GM10847 (cell line): Measurements from ENCODE around the gene HPCAL1.

ENCODE experiments used
- POLR2A ChIP-seq: IDR thresholded peaks from 2 replicates; pipeline ENCODE4 v1.6.1; 2011; ENCODE audit not compliant: insufficient read length; ENCODE audit errors: extremely low read depth

HPCAL1 gene

DNA sequence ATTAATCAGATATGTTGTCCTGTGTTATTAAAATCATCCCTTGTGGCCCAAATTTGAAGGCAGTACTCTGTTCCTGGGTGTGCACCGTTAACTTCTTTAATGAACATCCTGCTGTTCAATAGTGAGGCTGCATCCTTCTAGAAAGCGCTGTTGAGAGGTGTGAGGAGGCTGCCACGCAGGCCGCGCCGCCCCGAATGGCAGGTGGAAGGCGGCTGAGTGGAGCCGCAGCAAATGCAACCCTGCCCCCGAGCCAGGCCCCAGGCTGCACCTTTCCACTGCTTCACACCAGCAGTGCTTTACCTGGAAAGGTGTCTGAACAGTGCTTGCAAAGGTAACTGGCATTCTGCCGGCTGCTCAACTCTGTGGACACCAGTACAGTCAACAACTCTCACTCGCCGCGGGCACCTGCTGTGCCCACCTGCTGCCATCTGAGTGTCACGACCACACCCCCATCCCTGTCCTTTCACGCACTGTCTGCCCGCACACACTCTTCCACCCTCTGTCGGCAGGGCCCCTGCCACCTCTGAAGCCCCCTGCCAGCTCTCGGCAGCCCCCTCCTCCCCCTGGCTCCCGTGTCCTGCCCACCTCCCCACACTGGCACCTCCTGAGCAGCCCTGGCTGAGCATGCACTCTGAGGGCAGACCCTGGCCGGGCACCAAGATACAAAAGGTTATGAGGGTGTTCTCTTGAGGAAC is 74.5 kb downstream of the HPCAL1 start:
- TF ChIP-seq POLR2A = no peak

DNA sequence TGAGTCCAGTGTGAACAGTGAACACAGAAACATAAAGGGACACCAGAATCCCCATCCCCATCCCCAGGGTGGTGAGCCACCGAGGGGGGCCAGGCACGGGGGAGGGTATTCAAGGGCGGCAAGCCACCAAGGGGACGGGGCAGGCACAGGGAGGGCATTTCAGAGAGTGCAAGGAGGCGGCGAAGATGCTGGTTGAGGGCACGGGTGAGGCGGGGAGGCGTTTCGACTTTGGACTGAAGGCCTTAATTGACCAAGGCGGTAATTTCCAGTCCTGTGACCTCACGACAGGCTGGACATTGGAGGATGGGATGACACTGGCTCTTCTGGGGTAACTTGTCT is 75.0 kb downstream of the HPCAL1 start:
- TF ChIP-seq POLR2A = no peak

DNA sequence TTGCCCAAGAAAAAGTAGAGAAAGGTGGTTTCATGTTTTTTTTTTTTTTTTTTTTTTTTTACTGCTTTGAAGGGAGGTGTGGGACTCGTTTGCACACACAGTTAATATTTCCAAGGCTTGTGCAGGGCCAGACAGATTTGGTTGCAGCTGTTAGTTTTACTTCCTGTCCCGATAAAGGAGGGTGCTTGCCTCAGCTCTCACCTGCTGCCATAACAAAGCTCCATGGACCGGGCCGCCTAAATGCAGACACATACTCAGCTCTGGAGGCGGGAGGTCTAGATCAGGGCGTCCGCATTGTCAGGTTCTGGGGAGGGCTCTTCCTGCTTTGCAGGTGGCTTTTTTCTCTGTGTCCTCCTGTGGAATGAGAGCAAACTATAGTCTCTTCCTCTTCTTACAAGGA is 75.5 kb downstream of the HPCAL1 start:
- no peak for TF ChIP-seq POLR2A

DNA sequence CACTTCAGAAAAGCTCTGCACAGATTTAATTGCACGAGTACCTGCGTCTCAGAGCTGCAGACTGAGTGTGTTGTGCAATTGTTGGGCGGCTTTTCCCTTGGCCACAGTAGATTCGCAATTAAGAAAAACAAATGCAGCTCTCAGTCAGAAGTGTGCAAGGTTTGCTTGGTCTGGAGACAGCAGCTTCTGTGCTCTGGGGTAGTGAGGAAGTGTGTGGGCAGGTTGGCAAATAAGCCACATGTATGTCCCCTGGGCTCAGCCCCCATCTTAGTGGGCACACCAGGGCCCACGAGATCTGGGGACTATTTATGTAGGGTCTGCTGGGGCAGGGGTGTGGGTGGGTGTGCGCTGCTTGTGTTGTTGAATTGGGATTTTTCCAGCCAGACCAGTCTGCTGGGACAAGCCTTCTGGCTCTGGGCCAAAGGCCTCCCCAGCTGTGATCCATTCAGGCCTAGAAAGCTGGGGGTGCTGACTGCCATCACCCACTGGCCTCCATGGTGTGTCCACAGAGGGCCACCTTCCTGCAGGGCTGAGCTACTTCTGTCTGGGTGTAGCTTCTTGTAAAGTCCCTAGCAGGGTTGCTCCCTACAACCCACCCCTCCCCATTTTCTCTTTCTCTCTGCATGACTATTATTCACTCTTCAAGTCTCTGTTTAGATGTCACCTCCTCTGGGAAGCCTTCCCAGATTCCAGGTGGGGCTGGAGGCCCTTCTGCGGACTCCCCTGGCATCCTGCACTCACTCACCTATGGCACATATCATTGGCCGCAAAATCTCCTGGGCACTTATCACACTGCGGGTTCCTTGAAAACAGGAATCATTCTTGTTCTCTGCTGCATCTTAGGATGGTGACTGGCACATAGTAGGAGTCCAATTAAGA is 77.6 kb downstream of the HPCAL1 start:
- no peak for TF ChIP-seq POLR2A

DNA sequence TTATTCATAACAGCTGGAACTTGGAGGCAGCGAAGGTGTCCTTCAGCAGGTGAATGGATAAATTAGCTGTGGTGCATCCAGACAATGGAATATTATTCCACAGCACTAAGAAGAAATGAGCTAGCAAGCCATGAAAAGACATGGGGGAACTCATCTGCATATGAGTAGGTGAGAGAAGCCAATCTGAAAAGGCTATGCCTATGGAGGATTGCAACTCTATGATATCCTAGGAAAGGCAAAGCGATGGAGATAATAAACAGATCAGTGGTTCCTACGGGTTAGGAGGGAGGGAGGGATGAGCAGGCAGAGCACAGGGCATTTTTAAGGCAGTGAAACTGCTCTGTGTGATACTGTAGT is 79.3 kb downstream of the HPCAL1 start:
- no peak for TF ChIP-seq POLR2A

DNA sequence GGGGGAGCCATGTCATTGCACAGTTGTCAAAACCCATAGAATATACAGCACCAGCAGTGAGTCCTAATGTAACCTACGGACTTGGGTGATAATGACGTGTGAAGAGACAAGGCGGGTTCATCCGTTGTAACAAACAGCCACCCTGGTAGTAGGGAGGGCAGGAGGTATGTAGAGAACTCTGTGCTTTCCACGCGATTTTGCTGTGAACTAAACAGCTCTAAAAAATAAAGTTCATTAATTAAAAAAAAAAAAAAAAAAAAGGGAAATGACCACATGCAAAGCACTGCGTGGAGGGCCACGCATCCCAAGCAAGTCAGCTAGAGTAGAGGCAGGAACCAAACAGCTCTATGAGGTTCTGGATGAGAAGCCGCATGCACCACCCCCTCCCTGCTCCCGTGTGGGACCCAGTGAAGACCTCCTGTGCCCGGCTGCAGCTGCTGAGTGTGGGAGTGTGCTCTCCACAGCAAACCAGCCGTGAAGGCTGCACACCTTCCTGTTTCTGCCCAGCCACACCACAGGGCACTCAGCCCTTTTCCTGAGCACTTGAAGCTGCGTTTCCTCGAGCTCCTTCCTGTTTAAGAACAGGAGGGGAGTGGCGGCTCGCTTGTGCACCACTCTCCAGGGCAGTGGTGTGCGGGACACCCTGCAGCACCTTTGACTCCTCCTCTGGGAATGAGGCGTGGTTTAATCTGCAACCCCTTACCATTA is 79.8 kb downstream of the HPCAL1 start:
- TF ChIP-seq POLR2A = no peak

DNA sequence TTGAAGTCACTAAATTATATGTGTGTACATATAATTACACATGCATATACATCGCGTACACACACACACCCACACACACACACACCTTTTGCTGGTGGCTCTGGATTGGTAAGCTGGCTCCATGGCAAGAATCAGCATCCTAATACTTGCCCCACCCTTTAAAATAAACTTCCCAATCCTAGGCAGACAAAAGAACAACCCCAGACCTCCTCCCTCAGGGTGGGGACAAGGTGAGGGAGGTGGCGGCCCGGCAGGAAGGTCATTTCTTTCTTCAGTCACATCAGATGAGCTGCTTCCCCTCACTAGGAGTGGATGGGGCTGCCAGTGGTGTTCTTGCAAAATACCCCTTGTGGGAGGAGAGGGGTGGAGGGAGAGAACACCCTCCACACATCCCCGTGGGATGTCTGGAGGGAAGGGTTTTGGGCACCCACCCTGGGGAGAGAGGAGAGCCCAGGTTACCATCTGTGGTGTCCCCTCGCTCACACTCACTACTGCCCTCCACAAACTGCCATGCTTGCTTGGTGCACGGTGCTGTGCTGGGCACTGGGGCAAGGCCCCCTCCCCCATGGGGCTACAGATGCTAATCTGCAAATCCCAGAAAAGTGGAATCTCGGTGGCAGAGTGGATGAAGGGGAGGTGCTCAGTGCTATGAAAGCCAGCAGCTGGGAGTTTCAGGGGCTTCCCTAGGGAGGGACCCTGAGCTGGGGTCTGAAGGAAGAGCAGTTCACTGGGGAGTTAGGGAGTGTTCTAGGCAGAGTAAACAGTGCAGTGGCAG is 81.4 kb downstream of the HPCAL1 start:
- TF ChIP-seq POLR2A = no peak

DNA sequence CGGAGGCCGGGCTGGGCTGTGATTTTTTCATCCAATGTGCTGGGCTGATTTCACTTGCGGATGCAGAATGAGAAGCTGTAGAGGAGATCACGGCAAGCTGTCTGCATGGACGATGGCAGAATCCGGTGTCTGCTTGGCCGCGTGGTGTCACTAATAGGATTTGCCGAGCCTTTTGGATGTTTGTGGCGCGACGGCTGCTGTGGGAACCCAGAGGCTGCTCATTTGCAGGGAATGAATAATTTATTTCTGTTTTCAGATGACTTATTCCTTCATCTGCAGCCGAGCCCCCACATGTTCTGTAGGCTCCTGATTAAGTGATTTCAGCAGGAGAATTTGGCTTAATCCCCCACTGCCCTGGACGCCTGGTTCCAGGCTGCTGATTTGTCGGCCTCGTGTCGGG is 82.8 kb downstream of the HPCAL1 start:
- no peak for TF ChIP-seq POLR2A

DNA sequence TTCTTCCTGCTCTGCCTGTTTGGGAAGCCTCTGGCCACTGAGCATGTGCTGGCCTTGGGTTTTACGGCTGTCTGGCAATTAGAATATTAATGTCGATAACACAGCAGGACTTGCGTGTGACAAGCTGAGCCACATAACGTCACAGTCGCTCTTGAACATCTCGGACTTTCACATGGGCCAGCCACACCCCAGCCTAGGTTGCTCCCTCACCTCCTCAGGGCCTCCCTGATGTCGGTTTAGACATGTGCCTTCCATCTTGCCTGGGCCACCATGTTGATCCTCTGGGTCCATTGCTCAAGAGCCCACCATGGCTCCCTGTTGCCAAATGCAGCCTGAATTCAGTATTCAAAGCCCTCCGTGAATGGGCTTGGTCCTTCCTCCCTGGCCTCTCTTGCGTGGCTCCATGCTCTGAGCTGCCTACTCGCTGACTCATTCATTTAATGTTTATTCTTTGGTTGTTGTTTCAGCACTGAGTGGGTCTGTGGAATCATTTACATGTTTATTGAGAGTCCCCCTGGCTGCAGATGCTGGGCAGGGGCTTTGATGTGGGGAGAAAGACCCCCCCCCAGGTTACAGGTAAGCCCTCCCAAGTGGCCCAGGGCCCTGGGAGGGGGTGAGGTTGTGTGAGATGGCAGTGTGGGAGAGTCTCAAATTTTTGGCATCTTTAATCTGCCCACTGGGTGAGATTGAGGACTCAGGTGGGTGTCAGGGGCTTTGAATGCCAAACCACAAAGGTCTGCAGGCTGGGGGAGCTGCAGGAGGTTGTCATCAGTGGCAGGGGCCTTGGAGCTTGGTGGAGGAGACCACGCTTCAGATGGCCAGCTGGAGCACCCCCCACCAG is 83.4 kb downstream of the HPCAL1 start:
- TF ChIP-seq POLR2A = no peak

DNA sequence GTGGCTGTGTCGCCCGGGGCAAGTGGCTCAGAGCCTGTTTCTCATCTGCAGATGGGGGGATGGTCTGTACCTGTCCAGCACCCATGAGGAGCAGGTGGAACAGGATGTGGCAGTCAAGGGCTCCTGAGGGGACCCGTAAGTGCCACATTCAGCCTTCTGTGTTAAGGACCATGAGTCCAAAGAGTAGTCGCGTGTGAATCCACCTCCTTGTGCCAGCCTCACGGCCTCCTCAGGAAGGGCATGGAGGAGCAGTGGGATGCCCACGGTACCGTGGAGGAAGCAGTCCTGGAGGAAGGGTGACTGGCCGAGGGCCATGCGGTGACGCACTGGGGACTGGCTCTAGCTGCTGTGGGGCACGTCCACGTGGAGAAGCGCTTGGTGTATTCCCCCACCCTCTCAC is 84.3 kb downstream of the HPCAL1 start:
- TF ChIP-seq POLR2A = no peak

DNA sequence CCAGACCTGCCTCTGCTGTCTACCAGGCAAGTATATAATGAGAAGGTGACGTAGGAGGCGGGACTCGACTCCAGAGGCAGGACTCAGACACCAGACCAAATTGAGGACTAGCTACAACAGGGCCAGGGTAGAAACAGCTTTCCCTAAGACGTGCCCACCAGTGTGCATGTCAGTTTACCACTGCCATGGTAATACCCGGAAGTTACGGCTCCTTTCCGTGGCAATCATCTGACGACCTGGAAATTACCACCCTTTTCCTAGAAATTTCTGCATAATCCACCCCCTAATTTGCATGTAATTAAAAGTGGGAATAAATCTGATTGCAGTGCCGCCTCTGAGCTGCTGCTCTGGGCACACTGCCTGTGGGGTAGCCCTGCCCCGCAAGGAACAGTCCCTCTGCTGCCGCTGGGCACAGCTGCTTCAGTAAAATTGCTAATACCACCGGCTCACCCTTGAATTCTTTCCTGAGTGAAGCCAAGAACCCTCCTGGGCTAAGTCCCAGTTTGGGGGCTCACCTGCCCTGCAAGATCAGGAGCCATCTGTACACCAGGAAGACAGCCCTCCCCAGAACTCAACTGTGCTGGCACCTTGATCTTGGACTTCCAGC is 86.4 kb downstream of the HPCAL1 start:
- TF ChIP-seq POLR2A = no peak

DNA sequence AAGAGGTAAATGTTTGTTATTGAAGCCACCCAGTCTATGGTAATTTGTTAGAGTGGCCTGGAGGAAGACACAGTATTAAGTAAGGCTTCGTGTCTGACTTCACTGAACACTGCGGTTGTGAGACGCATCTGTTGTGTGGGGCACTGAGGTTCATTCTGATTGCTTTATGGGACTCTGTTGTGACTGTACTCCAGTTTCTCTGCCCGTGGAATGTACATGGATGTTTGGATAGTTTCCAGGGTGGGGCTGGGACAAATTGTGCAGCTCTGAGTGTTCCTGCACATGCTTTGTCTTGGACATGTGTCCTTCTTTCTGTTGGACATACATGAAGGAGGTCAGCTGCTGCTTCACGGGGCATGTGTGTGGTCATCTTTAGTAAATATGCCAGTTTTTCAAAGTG is 86.9 kb downstream of the HPCAL1 start:
- no peak for TF ChIP-seq POLR2A

DNA sequence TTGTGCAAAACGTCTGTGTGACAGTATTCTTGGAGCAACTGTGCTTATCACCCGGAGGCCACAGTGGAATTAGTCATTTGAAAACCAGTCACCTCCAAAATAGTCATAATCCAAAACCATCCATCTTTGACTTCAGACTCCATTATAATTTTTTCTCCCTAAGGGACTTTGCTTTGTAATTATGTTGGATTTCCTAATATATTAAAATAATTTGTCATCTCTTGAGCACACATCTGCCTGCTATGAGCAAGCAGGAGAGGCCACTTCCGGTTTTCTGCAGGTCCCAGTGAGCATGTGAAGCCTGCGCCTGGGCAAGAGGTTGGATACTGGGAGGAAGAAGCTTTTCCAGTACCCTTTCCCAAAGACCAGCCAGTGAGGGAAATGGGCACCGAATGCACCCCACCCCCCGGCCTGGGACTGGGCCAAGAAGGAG is 87.7 kb downstream of the HPCAL1 start:
- TF ChIP-seq POLR2A = no peak

DNA sequence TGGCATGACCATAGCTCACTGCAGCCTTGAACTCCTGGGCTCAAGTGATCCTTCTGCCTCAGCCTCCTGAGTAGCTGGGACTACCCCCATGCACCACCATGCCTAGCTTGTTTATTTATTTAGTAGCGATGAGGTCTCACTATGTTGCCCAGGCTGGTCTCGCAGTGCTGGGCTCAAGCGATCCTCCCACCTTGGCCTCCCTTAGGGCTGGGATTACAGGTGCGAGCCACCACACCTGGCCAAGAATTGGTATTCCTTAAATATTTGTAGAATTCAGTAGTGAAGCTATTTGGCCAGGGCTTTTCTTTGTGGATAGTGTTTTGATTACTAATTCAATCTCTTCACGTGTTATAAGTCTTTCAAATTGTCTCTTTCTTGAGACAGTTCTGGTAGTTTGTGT is 89.4 kb downstream of the HPCAL1 start:
- TF ChIP-seq POLR2A = no peak
